Keratinocyte (primary cell): ENCODE results near the gene SMCO1. TPM values are rescaled to one million over a fixed set of nuclear protein-coding genes. Genes with fewer than 3 reads are reported as not detected.

ENCODE experiments used
- DNase-seq: peaks from one replicate; pipeline ENCODE4 v3.0.0-alpha.2; 2011; ENCODE audit warnings: low read depth, missing footprints, low spot score
- FAIRE-seq: peaks from 2 replicates; lab custom pipeline; 2011; peaks lifted over from hg19 to GRCh38; lab: Jason Lieb, UNC
- H2AFZ ChIP-seq: 2 replicates; pipeline ENCODE4 v1.6.0; 2012; ENCODE audit warnings: low read length, control low read depth, inconsistent platforms; ENCODE audit not compliant: control insufficient read depth
- H3K27ac ChIP-seq: 2 replicates; pipeline ENCODE4 v1.5.1; 2011; ENCODE audit warnings: low read length; ENCODE audit not compliant: control insufficient read depth, insufficient read depth
- H3K27me3 ChIP-seq: 3 replicates; pipeline ENCODE4 v1.6.0; 2011; ENCODE audit warnings: low read length; ENCODE audit not compliant: control insufficient read depth, insufficient read depth; ENCODE audit errors: extremely low read depth
- H3K36me3 ChIP-seq, 2 experiments: 2 replicates in 1 of 2; 3 replicates in 1 of 2; pipeline ENCODE4 v1.5.1; 2011; ENCODE audit warnings: low read length in 2 of 2, mild to moderate bottlenecking in 1 of 2; ENCODE audit not compliant: control insufficient read depth in 2 of 2, insufficient read depth in 2 of 2; ENCODE audit errors: extremely low read depth in 1 of 2
- H3K4me1 ChIP-seq: 3 replicates; pipeline ENCODE4 v1.5.1; 2011; ENCODE audit warnings: low read length; ENCODE audit not compliant: control insufficient read depth, insufficient read depth; ENCODE audit errors: extremely low read depth
- H3K4me2 ChIP-seq: 3 replicates; pipeline ENCODE4 v1.6.0; 2011; ENCODE audit warnings: low read depth, low read length; ENCODE audit not compliant: control insufficient read depth, insufficient read depth; ENCODE audit errors: extremely low read depth
- H3K4me3 ChIP-seq, 3 experiments: fragments of 200-600 bp in 1 of 3; sonication (generic) in 1 of 3; 2 replicates in 2 of 3; 3 replicates in 1 of 3; pipeline ENCODE4 v1.5.1; 2011 to 2016; ENCODE audit warnings: low read length in 3 of 3, mild to moderate bottlenecking in 3 of 3, control low read depth in 2 of 3, inconsistent platforms in 1 of 3, low read depth in 1 of 3, mixed read lengths in 1 of 3, mixed run types in 1 of 3, moderate library complexity in 1 of 3; ENCODE audit not compliant: control insufficient read depth in 2 of 3, insufficient read depth in 2 of 3; ENCODE audit errors: extremely low read depth in 1 of 3
- H3K79me2 ChIP-seq: 2 replicates; pipeline ENCODE4 v1.6.0; 2012; ENCODE audit warnings: low read length; ENCODE audit not compliant: control insufficient read depth, insufficient read depth
- H3K9ac ChIP-seq: 3 replicates; pipeline ENCODE4 v1.6.0; 2011; ENCODE audit warnings: low read length; ENCODE audit not compliant: control insufficient read depth, insufficient read depth; ENCODE audit errors: extremely low read depth
- H3K9me1 ChIP-seq: 3 replicates; pipeline ENCODE4 v1.6.0; 2011; ENCODE audit warnings: low read length; ENCODE audit not compliant: control insufficient read depth, insufficient read depth; ENCODE audit errors: extremely low read depth
- H3K9me3 ChIP-seq: 2 replicates; pipeline ENCODE4 v1.5.1; 2012; ENCODE audit warnings: low read depth, low read length; ENCODE audit not compliant: control insufficient read depth
- H4K20me1 ChIP-seq: 3 replicates; pipeline ENCODE4 v1.6.0; 2011; ENCODE audit warnings: low read length; ENCODE audit not compliant: control insufficient read depth, insufficient read depth; ENCODE audit errors: extremely low read depth
- CTCF ChIP-seq, 3 experiments: IDR thresholded peaks in 1 of 3; conservative IDR thresholded peaks in 1 of 3; optimal IDR thresholded peaks in 1 of 3; 2 replicates in 2 of 3; 3 replicates in 1 of 3; pipeline versions ENCODE3 to v1.5.1; 2011; ENCODE audit warnings: low read length in 3 of 3, mild to moderate bottlenecking in 3 of 3, moderate library complexity in 2 of 3, control low read depth in 1 of 3, inconsistent platforms in 1 of 3; ENCODE audit not compliant: insufficient read depth in 2 of 3; ENCODE audit errors: extremely low read depth in 1 of 3
- EZH2 ChIP-seq: IDR thresholded peaks from one replicate; pipeline ENCODE4 v1.6.1; 2012; ENCODE audit warnings: inconsistent platforms, mild to moderate bottlenecking, low read length, moderate library complexity
- dilution Hi-C: fragments of 300-500 bp; cut with MboI; formaldehyde crosslinking; loops from one replicate; pipeline ENCODE4 v1.7.0; 2020; ENCODE audit warnings: low sequenced_read_pairs; ENCODE audit not compliant: extremely low pct_ligation_motif_present
- polyA plus RNA-seq, 5 experiments: library from polyadenylated mRNA; depleted of rRNA in 3 of 5; stranded (reverse) in 3 of 5; stranded (forward) in 1 of 5; unstranded in 1 of 5; fragments of >200 nt; gene quantifications; 1 replicate in 1 of 5; 2 replicates in 3 of 5; 3 replicates in 1 of 5; pipeline versions ENCODE4 v1.2.1 to v1.2.3, GENCODE V29; 2011 to 2012; ENCODE audit warnings: missing spikeins in 2 of 5, low read depth in 1 of 5, low replicate concordance in 1 of 5

SMCO1 gene
- polyA plus RNA-seq, 1 donor (not counting 4 experiments of a cell fraction or from before 2014, with no cell fraction given) = not detected

- TF ChIP-seq EZH2 (no peak), CTCF (optimal IDR thresholded peaks at IDR 0.05 in 1 of 3, IDR thresholded peaks at IDR 0.05 in 1 of 3, conservative IDR thresholded peaks at IDR 0.05 in 1 of 3; ENCODE audit: extremely low read depth in 1 of 3, insufficient read depth in 2 of 3, low read length in 3 of 3) (peak; percentile 46 to 67 (median 52))
- H3K4me2 ChIP-seq = peak overlapping the region; percentile 51
- H3K27ac ChIP-seq = peak overlapping the region; percentile 58
- no peaks in the 10 kb centered on the region for H3K27me3 ChIP-seq
- DNase-seq = no peak
- H3K4me3 ChIP-seq = peak overlapping the region in 1 of 3 experiments; percentile 14
- no peaks in the 10 kb centered on the region for H3K9me3 ChIP-seq
- no peak overlapping the region for H3K9ac ChIP-seq
- no peaks in the 10 kb centered on the region for H3K9me1 ChIP-seq
- dilution Hi-C loops = no loop called here
- no peaks in the 10 kb centered on the region for H3K79me2 ChIP-seq
- H3K4me1 ChIP-seq = no peaks in the 10 kb centered on the region
- H2AFZ ChIP-seq = peak overlapping the region; percentile 62
- FAIRE-seq = no peak
- H3K36me3 ChIP-seq = no peaks in the 10 kb centered on the region
- H4K20me1 ChIP-seq = no peaks in the 10 kb centered on the region
Measured at GRCh38 chr3:196537319-196537984, 22.3 kb upstream of the SMCO1 start.

GRCh38 chr3:196533260-196533681, 18.1 kb upstream of the SMCO1 start:
- no peaks in the 10 kb centered on the region for H3K79me2 ChIP-seq
- no peaks in the 10 kb centered on the region for H3K9me1 ChIP-seq
- H3K4me2 ChIP-seq = no peak overlapping the region
- no peaks in the 10 kb centered on the region for H3K27me3 ChIP-seq
- H2AFZ ChIP-seq = no peak overlapping the region
- no peaks in the 10 kb centered on the region for H3K9me3 ChIP-seq
- TF ChIP-seq EZH2 (no peak), CTCF (optimal IDR thresholded peaks at IDR 0.05 in 1 of 3, IDR thresholded peaks at IDR 0.05 in 1 of 3, conservative IDR thresholded peaks at IDR 0.05 in 1 of 3; ENCODE audit: extremely low read depth in 1 of 3, insufficient read depth in 2 of 3, low read length in 3 of 3) (no peak)
- H4K20me1 ChIP-seq = no peaks in the 10 kb centered on the region
- no peaks in the 10 kb centered on the region for H3K36me3 ChIP-seq
- no peak overlapping the region for H3K9ac ChIP-seq
- no peak overlapping the region for H3K4me3 ChIP-seq
- H3K4me1 ChIP-seq = peaks cover 3% of the 10 kb centered on the region
- no peak for DNase-seq
- no peak for FAIRE-seq
- dilution Hi-C loops = no loop called here
- no peak overlapping the region for H3K27ac ChIP-seq
